PC-9 (cell line): ENCODE results near the gene FMC1. TPM values are rescaled to one million over a fixed set of nuclear protein-coding genes. Genes with fewer than 3 reads are reported as not detected.

Source experiments
- BruUV-seq: library from RNA; stranded (reverse); fragments of 400-500 nt; replicated peaks from 2 replicates; lab custom pipeline; 2021; lab: Mats Ljungman, UMichigan
- CTCF ChIA-PET: fragments of 300-600 bp; sonication (Branson Sonifier 250); formaldehyde crosslinking; loops from one replicate; lab custom pipeline; 2022; ENCODE audit warnings: antibody characterized with exemption; lab: Charles Lee
- POLR2A ChIA-PET: fragments of 300-600 bp; sonication (Branson Sonifier 250); formaldehyde crosslinking; loops from one replicate; lab custom pipeline; 2022; ENCODE audit warnings: antibody characterized with exemption; ENCODE audit not compliant: unreplicated experiment; lab: Charles Lee
- DNase-seq, 2 experiments: peaks; one replicate each; pipeline versions ENCODE4 v3.0.0 to v3.0.0-alpha.2; 2015 to 2022; ENCODE audit warnings: mixed read lengths in 1 of 2
- H2AFZ ChIP-seq: fragments of 200-600 bp; sonication (generic); 2 replicates; pipeline ENCODE4 v1.8.1; 2017; ENCODE audit warnings: antibody characterized with exemption
- H3F3A ChIP-seq: fragments of 200-600 bp; sonication (generic); 2 replicates; pipeline ENCODE4 v1.8.1; 2017; ENCODE audit warnings: antibody characterized with exemption, mild to moderate bottlenecking, low read depth; ENCODE audit not compliant: insufficient read depth
- H3K27ac ChIP-seq: fragments of 200-600 bp; sonication (generic); 2 replicates; pipeline ENCODE4 v1.6.1; 2016; ENCODE audit warnings: mixed run types
- H3K27me3 ChIP-seq: fragments of 200-600 bp; sonication (generic); 2 replicates; pipeline ENCODE4 v1.6.1; 2016; ENCODE audit warnings: low read depth, mixed run types; ENCODE audit not compliant: insufficient read depth
- H3K36me3 ChIP-seq: fragments of 200-600 bp; sonication (generic); 2 replicates; pipeline ENCODE4 v1.6.1; 2016; ENCODE audit warnings: low read depth, mixed run types
- H3K4me1 ChIP-seq: fragments of 200-600 bp; sonication (generic); replicated peaks from 2 replicates; pipeline ENCODE4 v1.6.1; 2016; ENCODE audit warnings: mixed run types; ENCODE audit not compliant: insufficient read depth
- H3K4me2 ChIP-seq: fragments of 200-600 bp; sonication (generic); 2 replicates; pipeline ENCODE4 v1.6.1; 2017; ENCODE audit warnings: mixed run types
- H3K4me3 ChIP-seq: fragments of 200-600 bp; sonication (generic); 2 replicates; pipeline ENCODE4 v1.6.1; 2016; ENCODE audit warnings: mixed run types
- H3K79me2 ChIP-seq: fragments of 200-600 bp; sonication (generic); 2 replicates; pipeline ENCODE4 v1.6.1; 2017; ENCODE audit warnings: low read depth, mixed run types
- H3K9me2 ChIP-seq: fragments of 200-600 bp; sonication (generic); 2 replicates; pipeline ENCODE4 v1.8.1; 2017; ENCODE audit warnings: mild to moderate bottlenecking; ENCODE audit not compliant: insufficient read depth
- H3K9me3 ChIP-seq: fragments of 200-600 bp; sonication (generic); 2 replicates; pipeline ENCODE4 v1.8.1; 2016; ENCODE audit warnings: low read depth; ENCODE audit not compliant: insufficient read depth
- H4K20me1 ChIP-seq: fragments of 200-600 bp; sonication (generic); 2 replicates; pipeline ENCODE4 v1.8.1; 2017; ENCODE audit not compliant: insufficient read depth
- CTCF ChIP-seq: fragments of 200-600 bp; sonication (generic); conservative IDR thresholded peaks from 2 replicates; pipeline ENCODE4 v1.6.1; 2017; ENCODE audit warnings: mixed run types, antibody characterized with exemption, mild to moderate bottlenecking, moderate library complexity
- EZH2 ChIP-seq: fragments of 200-600 bp; sonication (generic); IDR thresholded peaks from 2 replicates; pipeline ENCODE4 v1.8.0; 2017; ENCODE audit warnings: antibody characterized with exemption, low read depth
- intact Hi-C: fragments of 100-400 bp; cut with micrococcal nuclease; formaldehyde crosslinking; loops from one replicate; pipeline ENCODE4 v1.10.0; 2022; ENCODE audit not compliant: unreplicated experiment
- total RNA-seq: library from RNA; stranded (reverse); gene quantifications from 2 replicates; pipeline ENCODE4 v1.2.3, GENCODE V29; 2021

FMC1 gene
- total RNA-seq, 1 experiment from 2014 or later = 12.5 TPM

GRCh38 chr7:139366400-139366799 lies 25.3 kb downstream of the FMC1 start:
- intact Hi-C loops = no loop called here
- no TSS peak for BruUV-seq
- POLR2A ChIA-PET = no interaction called here

GRCh38 chr7:139367438-139368155 lies 26.5 kb downstream of the FMC1 start:
- Histone ChIP-seq H3K4me3 (no peak overlapping the region), H3K27me3 (no peaks in the 10 kb centered on the region), H3K36me3 (peaks cover 31% of the 10 kb centered on the region), H3K79me2 (peaks cover 100% of the 10 kb centered on the region), H3K4me2 (no peak overlapping the region), H3K9me3 (no peaks in the 10 kb centered on the region), H3K4me1 (0 out of 2 replicates have a peak, but pooled peaks cover 3% of the 10 kb centered on the region), H3K9me2 (no peaks in the 10 kb centered on the region), H3F3A (peaks cover 18% of the 10 kb centered on the region; the same call in 1 of the 2 replicates), H4K20me1 (peaks cover 98% of the 10 kb centered on the region), H3K27ac (no peak overlapping the region), H2AFZ (no peak overlapping the region)
- intact Hi-C loops = no loop called here
- POLR2A ChIA-PET = no interaction called here
- no TSS peak for BruUV-seq
- no peak for DNase-seq
- CTCF ChIA-PET = no interaction called here
- no peak for TF ChIP-seq CTCF
- TF ChIP-seq EZH2 = no peak

More at GRCh38 chr7:139366400-139366799, 25.3 kb downstream of the FMC1 start:
- no peak for DNase-seq
- Histone ChIP-seq H3K9me3 (no peaks in the 10 kb centered on the region), H3K4me3 (no peak overlapping the region), H3F3A (peaks cover 18% of the 10 kb centered on the region; the same call in 1 of the 2 replicates), H3K36me3 (peaks cover 31% of the 10 kb centered on the region), H3K27me3 (no peaks in the 10 kb centered on the region), H2AFZ (no peak overlapping the region), H3K4me2 (no peak overlapping the region), H3K79me2 (peaks cover 100% of the 10 kb centered on the region), H4K20me1 (peaks cover 98% of the 10 kb centered on the region), H3K4me1 (peaks cover 15% of the 10 kb centered on the region), H3K27ac (no peak overlapping the region), H3K9me2 (no peaks in the 10 kb centered on the region)
- no peak for TF ChIP-seq CTCF
- TF ChIP-seq EZH2 = no peak
- CTCF ChIA-PET = no interaction called here

DNA sequence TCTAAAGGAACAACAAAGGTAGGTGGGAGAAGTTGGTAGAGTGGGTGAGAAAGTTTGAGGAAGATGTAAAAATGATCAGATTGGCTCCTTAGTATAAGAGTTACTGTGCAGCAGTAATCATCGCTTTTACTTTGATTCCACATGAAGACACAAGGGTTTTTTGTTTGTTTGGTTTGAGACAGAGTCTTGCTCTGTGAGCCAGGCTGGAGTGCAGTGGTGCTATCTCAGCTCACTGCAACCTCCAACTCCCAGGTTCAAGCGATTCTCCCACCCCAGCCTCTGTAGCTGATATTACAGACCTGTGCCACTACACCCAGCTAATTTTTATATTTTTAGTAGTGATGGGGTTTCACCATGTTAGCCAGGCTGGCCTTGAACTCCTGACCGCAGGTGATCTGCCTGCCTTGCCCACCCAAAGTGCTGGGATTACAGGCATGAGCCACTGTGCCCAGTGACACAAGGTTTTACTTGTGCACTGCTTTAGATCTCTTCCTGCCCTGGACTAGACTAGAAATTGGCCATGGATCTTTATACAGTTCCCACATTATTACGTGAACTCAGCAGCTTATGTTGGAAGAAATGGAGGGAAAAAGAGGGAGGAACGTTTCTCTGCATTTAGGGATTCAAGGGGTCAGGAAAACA lies 29.3 kb downstream of the FMC1 start:
- TF ChIP-seq CTCF (no peak), EZH2 (no peak)

More for the DNA sequence above, 29.3 kb downstream of the FMC1 start:
- BruUV-seq = no TSS peak
- Histone ChIP-seq H3K9me2 (no peaks in the 10 kb centered on the region), H3K4me2 (no peak overlapping the region), H3K4me3 (no peak overlapping the region), H3F3A (peaks cover 8% of the 10 kb centered on the region; the same call in 1 of the 2 replicates), H2AFZ (no peak overlapping the region), H4K20me1 (peaks cover 98% of the 10 kb centered on the region), H3K9me3 (no peaks in the 10 kb centered on the region), H3K27ac (no peak overlapping the region), H3K27me3 (no peaks in the 10 kb centered on the region), H3K36me3 (peaks cover 29% of the 10 kb centered on the region), H3K4me1 (no peaks in the 10 kb centered on the region), H3K79me2 (peaks cover 100% of the 10 kb centered on the region)
- POLR2A ChIA-PET = no interaction called here
- CTCF ChIA-PET = no interaction called here
- DNase-seq = peak in 1 of 2 experiments; percentile 9
- intact Hi-C loops = loop anchor here (5.0 kb wide), 1 partner anchor 47 kb away; no protein-coding TSS in a partner anchor
